GF-D8 (cell line): ENCODE results near the gene FMO2.
"Not testable (repeated sequence)": the region's sequence is repeated elsewhere in the genome, so short reads cannot be mapped to it uniquely, and the experiment has no call there.

Source experiments
- DNase-seq: peaks from one replicate; lab custom pipeline; 2025; lab: John Stamatoyannopoulos, UW

Gene FMO2

DNA sequence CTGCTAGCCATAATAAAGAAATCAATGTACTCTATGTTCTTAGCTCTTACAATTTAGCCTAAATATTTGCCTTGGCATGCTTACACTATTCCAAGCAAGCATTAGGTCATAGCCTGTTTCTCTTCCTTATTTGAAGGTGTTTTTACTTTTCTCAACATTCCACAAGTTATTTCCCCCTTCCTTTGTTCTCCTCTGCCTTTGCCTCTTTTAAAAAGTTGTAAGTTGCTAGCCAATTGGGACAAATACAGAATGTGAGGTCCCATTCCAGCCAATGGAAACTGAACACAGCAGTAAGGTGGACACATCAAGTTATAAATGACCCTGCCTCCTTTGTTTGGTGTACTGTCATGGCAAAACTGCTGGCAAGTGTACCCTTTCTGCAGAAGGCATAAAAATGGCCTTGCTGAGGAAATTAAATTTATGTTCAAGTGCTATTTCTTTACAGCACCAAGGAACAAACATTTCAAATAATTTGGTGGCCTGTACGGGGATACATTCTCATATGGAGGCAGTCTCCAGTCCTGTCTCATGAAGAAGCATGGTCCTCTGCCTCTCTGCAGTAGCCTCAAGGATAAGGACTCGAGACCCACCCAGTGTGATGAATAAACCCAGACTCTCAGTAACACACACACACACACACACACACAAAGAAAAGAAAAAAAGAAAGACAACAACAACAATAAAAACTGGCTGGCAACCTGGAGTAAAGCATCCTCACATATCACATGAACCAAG, 34.4 kb downstream of the FMO2 start:
- no peak for DNase-seq

DNA sequence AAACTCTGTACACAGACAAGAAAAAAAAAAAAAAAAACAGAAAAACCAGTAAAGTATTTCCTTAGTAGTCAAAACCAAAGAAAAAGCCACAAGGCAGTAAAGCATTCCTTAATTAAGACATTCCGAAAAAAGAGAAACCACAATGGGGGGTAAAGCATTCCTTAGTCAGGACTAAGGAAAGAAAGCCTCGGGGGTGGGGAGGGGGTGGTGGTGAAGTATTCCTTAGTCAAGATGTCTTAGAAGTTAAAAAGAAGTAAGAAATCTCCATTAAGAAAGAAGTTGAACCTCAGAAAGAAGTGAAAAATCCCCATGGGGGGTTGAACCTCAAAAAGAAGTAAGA, 35.0 kb downstream of the FMO2 start:
- DNase-seq, result no peak

DNA sequence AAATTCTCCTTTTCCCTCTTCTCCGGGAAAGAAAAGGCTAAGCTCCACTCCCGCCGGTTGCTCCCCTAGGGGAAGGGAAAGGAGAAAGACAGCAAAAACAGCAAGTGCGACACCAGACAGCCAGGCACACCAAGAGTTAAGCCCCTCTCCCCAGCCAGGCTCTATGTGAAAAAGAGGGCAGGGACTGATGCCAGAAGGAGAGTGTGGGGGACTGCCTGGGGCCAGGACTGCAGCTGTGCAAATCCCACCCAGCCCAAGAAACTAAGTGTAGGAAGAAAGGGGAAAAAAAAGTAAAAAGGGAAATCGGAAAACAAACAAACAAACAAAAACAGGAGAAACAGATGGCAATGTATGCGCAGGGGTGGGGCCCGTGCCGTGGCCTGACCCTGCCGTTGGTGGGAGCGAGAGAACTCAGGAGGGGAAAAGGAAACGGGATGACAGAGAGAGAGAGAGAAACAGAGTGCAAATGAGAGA, 35.5 kb downstream of the FMO2 start:
- no peak for DNase-seq

DNA sequence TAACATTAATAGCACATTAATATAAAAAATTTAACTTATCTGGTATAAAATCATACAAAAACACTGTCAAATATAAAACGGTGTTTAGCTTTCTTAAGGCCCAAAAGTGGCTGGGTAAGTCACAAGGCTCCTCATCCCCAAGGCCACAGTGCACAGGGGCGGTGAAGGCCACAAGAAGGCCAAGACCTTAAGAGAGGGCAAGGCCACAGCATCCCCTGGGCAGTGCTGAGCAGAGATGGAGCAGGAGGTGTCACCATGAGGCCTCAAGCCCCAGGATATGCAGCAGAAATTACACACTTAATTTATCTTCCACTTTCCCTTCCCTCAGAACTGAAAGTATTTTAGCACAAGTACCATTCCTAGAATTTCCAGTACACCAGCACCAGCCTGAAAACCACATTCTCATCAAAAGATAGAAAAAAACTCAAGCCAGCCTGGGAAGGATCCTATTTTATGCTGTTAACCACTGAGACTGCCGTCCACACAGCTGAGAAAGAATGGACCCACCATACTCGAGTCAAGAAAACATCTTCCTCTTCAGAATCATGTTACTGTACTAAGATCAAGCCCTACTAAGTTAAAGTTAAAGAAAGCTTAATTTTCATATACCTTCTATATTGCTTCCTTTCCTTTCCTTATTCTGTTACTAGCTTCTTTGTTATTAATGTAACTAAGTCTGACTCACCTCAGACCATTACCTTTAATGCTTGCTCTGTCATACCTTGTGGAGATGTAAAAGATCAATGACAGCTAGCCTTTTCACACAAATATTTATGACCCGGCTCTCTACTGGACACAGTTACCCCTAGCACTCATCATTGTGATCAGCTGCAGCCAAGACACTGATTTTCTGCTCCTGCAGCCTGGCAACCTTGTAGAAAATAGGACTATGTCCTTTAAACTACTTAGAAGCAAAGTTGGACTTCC, 36.8 kb downstream of the FMO2 start:
- DNase-seq, result no peak

GRCh38 chr1:171222936-171223335, 37.8 kb downstream of the FMO2 start:
- no peak for DNase-seq

DNA sequence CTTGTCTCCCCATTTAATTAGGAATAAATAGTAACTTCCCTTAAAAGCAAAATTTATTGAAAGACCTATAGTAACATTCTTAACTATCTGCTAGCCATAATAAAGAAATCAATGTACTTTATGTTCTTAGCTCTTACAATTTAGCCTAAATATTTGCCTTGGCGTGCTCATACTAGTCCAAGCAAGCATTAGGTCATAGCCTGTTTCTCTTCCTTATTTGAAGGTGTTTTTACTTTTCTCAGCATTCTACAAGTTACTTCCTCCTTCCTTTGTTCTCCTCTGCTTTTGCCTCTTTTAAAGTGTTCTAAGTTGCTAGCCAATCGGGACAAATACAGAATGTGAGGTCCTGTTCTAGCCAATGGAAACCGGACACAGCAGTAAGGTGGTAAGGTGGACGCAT, 39.2 kb downstream of the FMO2 start:
- DNase-seq, result not testable (repeated sequence)

DNA sequence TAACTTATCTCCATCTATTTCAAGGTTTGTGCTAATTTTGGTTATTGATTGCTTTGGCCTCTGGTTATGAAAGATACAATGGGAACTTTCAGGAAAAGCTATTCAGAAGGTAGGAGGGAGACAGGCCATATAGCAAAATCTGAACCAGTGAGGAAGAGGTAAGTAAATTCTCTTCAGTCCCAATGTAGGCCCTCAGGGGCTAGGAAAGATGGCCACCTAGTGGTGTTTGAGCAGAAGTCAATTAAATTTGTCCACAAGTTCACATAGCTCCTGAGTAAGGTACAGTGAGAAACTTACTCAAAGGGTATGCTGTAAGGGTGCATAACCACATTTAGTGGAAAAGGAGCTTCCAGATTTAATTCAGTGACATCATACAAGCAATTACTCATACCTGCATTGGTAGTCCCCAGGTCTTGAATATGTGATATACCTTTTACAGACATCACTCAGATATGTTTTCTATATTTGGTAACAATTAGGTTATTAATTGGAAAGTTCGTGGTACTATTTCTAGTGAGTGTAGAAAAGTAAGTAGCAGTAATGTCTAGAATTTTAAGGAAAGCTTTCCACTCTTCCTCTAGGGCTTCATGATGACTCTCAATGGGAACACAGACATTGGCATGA, 41.8 kb downstream of the FMO2 start:
- peak; percentile 6 for DNase-seq

DNA sequence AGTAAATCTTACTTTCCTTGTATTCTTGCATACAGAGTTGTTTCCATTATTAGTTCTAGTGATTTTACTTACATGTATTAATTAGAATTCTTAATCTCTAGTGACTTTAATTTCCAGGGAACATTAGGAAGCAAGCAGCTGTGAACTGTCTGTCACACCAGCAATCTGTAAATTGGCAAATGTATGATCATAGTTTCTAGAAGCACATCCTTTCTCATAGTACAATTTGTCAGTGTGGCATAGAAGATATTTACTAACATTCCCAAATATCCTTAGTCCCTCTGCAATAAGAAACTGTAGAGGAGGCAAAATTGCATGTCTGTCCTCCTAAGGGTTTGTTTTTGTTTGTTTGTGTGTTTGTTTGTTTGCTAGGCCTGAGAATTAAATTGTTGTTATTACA, 46.2 kb downstream of the FMO2 start:
- no peak for DNase-seq

DNA sequence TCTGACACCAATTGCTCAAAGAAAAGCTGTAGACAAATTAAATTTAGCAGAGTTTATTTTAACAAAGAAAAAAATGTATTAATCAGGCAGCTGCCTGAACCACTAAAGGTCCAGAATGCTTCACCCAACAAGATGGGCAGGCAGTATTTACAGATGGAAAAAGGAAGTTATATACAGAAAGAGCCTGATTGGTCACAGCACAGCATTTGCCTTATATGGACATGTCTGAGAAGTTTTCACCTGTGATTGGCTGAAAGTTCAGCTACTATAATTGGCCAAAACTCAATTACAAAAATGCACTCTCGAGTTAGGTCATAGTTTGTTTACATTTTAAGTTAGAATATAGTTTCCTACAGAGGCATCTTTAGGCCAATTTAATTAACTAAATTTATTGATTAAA, 48.1 kb downstream of the FMO2 start:
- no peak for DNase-seq

DNA sequence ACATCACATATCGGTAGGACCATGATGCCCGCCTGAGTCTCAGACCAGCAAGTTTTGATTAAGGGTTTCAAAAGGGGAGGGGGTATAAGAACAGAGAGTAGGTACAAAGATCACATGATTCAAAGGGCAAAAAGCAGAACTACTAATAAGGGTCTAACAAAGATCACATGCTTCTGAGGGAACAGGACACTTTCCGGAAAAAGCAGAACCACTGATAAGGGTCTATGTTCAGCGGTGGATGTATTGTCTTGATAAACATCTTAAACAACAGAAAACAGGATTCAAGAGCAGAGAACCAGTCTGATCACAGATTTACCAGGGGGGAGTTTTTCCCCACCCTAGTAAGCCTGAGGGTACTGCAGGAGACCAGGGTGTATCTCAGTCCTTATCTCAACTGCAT, 51.1 kb downstream of the FMO2 start:
- not testable (repeated sequence) for DNase-seq

GRCh38 chr1:171243878-171244277, 58.8 kb downstream of the FMO2 start:
- DNase-seq, result no peak

GRCh38 chr1:171245458-171246064, 60.5 kb downstream of the FMO2 start:
- DNase-seq, result no peak

DNA sequence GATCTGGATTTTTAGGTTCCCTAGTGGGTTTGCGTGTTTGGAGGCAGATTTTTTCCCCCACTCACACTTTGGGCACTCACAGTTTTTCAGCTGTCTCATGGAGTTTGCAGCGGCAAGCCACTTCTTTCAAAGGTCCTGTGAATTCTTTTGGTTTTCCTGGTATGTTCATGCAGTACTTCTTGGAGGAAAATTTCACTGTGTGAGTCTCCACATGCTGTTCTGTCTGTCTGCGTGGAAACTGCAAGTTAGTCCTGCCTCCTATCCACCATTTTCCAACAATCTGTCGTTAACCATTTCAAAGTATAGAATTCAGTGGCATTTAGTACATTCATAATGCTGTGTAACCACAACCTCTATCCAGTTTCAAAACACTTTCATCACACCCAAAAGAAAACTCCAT, 62.4 kb downstream of the FMO2 start:
- no peak for DNase-seq

- no peak for DNase-seq
Measured at GRCh38 chr1:171248302-171248701, 63.2 kb downstream of the FMO2 start, which contains the start of gene FMO1. TSS of gene FMO1 (plus strand) at chr1:171248494. CDS start at chr1:171258088, 9,594 bp downstream.

DNA sequence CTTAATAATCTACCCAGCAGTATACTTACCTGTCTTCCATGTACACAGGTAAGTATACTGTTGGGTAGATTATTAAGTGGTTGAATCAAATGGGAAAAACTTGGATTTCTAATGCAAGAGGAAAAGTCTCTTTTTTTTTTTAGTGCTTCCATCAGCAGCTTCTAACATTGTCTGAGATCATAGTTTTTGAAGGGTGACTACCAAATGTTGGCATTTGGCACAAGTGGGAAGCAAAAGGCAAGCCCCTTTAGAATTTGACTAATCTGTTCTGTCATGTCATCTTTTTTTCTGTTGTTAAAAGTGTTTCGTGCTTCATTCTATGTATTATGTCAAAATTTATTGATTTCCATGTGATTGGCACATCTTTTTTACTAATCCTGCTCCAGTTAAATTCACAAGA, 63.7 kb downstream of the FMO2 start:
- DNase-seq, result no peak

DNA sequence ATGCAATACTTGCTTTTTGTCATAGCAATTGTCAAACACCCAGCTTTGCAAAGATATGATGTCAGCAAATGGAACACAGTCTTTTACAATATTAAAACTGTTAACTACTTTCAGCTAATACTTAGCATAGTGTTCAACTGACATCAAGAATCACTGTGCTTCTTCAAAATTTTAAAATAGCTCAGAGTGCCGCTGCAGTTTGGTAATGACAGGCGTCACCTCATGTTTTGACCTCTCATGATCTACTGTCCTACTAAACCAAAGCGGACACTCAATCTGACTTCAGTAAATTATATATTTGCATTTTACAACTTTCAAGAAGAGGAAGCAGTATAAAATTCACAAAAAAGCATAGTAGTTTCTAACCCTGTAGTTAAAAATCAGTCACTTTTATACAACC, 65.2 kb downstream of the FMO2 start:
- no peak for DNase-seq

DNA sequence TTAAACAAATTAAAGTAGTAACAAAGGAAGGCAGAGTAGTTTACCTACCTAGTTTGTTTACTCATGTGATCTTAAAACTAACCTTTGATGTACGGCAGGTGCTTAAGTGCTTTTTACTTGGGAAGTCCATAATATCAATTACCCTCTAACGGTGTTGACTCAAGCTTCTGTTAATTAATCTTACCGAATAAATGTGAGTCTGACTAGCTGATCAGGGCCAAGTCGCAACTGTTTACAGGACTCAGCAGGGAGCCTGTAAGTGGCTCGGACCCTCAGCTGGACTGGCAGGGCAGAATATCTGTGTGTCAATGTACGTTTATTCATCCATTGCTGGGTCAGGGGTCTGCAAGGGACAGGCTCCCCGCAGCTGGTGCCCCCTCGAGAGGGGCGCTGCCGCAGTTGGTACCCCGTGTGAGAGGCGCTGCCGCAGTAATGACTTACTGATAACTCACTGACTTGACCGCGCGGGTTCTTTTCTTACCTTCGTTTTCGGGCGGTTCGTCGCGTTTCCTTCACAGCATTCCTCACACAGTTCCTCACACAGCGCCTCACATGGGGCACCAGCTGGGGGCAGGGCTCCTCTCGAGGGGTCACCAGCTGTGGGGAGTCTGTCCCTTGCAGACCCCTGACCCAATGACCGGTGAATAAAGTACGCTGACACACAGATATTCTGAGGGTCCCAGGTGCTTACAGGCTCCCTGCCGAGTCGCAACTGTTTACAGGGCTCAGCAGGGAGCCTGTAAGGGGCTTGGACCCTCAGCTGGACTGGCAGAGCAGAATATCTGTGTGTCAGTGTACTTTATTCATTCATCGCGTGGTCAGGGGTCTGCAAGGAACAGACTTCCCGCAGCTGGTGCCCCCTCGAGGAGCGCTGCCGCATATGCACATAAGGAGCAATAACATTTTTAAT, 66.2 kb downstream of the FMO2 start:
- DNase-seq, result no peak

- DNase-seq, result no peak
Measured at GRCh38 chr1:171251952-171252300, 66.8 kb downstream of the FMO2 start.

DNA sequence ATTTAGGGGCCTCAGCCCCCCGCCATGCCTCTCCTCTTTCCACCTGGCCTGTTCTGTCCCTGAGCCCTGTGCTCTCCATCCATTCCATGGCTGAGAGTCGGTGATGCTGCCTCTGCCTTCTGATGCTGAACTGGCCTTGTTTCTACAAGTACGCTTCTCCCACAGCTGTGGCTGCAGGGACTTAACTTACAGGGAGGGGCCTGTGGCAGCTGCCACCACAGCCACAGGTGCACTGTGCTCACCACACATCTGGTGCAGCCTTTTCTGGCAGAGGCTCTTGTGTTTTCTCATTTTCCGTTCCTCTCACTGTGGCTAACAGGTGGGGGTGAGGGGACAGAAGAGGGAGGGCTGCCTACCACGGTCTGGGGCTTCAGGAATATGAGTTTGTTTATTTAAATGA, 67.4 kb downstream of the FMO2 start:
- DNase-seq, result no peak

GRCh38 chr1:171254859-171255258, 69.8 kb downstream of the FMO2 start:
- no peak for DNase-seq

- DNase-seq, result no peak
Measured at GRCh38 chr1:171256940-171257606, 72.0 kb downstream of the FMO2 start.
